ENCODE data around the gene GPD1L. TPM values are rescaled to one million over a fixed set of nuclear protein-coding genes. Genes with fewer than 3 reads are reported as not detected.

Gene GPD1L
- total and polyA plus RNA-seq, 2 donors (not counting 1 experiment from before 2014, with no cell fraction given) = 4.7 to 9.3 TPM

- 84% methylated on average over 4 of the region's 7 CpGs for WGBS (ENCODE audit: insufficient coverage)
- Histone ChIP-seq H3K79me2 (ENCODE audit: control insufficient read depth, insufficient read depth, low read length) (no peaks in the 10 kb centered on the region), H3K27me3 (replicated peaks in 1 of 4; ENCODE audit: control extremely low read depth in 1 of 4, control insufficient read depth in 3 of 4, insufficient read depth in 4 of 4, low read length in 3 of 4) (no peaks in the 10 kb centered on the region), H2AFZ (ENCODE audit: insufficient read depth, low read depth, low read length, poor library complexity, severe bottlenecking) (no peak overlapping the region), H3K9ac (ENCODE audit: low read length) (no peak overlapping the region), H3K4me2 (replicated peaks; ENCODE audit: low read depth, low read length, poor library complexity, severe bottlenecking) (no peak overlapping the region), H3K4me1 (ENCODE audit: control insufficient read depth in 2 of 2, insufficient read depth in 2 of 2, low read length in 2 of 2) (no peaks in the 10 kb centered on the region), H3K9me3 (ENCODE audit: control extremely low read depth in 1 of 3, control insufficient read depth in 2 of 3, insufficient read depth in 1 of 3, low read length in 2 of 3) (no peaks in the 10 kb centered on the region), H4K20me1 (ENCODE audit: control insufficient read depth, insufficient read depth, low read length, poor library complexity, severe bottlenecking) (no peaks in the 10 kb centered on the region), H3K36me3 (replicated peaks in 1 of 2; ENCODE audit: control extremely low read depth in 1 of 2, control insufficient read depth in 1 of 2, extremely low read depth in 1 of 2, insufficient read depth in 2 of 2, low read length in 1 of 2) (peaks cover 4 to 8% of the 10 kb centered on the region in 2 experiments), H3K4me3 (ENCODE audit: control extremely low read depth in 1 of 5, extremely low read depth in 1 of 5, insufficient read depth in 1 of 5, low read depth in 2 of 5, low read length in 4 of 5) (no peak overlapping the region), H3K27ac (ENCODE audit: low read length in 2 of 2) (no peak overlapping the region)
- ChIA-PET CTCF (interaction anchor here (0.8 to 2.1 kb wide), 2 partner anchors 19 to 141 kb away, joined by 3 to 5 read pairs; no protein-coding TSS in a partner anchor), POLR2A (no interaction called here)
- Mint-ChIP-seq H3K27ac (no peak overlapping the region), H3K9me3 (ENCODE audit: insufficient read depth) (no peaks in the 10 kb centered on the region), H3K4me3 (no peak overlapping the region), H3K4me1 (no peaks in the 10 kb centered on the region), H3K27me3 (no peaks in the 10 kb centered on the region)
- intact Hi-C loops (cut with micrococcal nuclease) = no loop called here
- TF ChIP-seq EZH2 (IDR thresholded peaks at IDR 0.05; ENCODE audit: borderline replicate concordance, insufficient read depth, low read depth, low read length, poor library complexity, severe bottlenecking) = no peak
- no peak for TF ChIP-seq CTCF (IDR thresholded peaks at IDR 0.05)
- DNase-seq (no peak), ATAC-seq (ENCODE audit: low read depth) (no peak)
Observed at GRCh38 chr3:32157600-32158264, 51.3 kb downstream of the GPD1L start.

- no peak overlapping the region for H3K4me2 ChIP-seq (replicated peaks; ENCODE audit: low read depth, low read length, poor library complexity, severe bottlenecking)
- POLR2A ChIA-PET = no interaction called here
- no peaks in the 10 kb centered on the region for H3K27me3 ChIP-seq (replicated peaks in 1 of 4; ENCODE audit: control extremely low read depth in 1 of 4, control insufficient read depth in 3 of 4, insufficient read depth in 4 of 4, low read length in 3 of 4)
- no peak overlapping the region for H3K27ac ChIP-seq (ENCODE audit: low read length in 2 of 2)
- Mint-ChIP-seq H3K4me3 (no peak overlapping the region), H3K9me3 (ENCODE audit: insufficient read depth) (no peaks in the 10 kb centered on the region), H3K27me3 (no peaks in the 10 kb centered on the region), H3K4me1 (no peaks in the 10 kb centered on the region), H3K27ac (no peak overlapping the region)
- H3K79me2 ChIP-seq (ENCODE audit: control insufficient read depth, insufficient read depth, low read length) = no peaks in the 10 kb centered on the region
- 90% methylated on average over 2 of the region's 3 CpGs for WGBS (ENCODE audit: insufficient coverage)
- H3K4me1 ChIP-seq (ENCODE audit: control insufficient read depth in 2 of 2, insufficient read depth in 2 of 2, low read length in 2 of 2) = no peaks in the 10 kb centered on the region
- CTCF ChIA-PET = no interaction called here
- no peaks in the 10 kb centered on the region for H3K9me3 ChIP-seq (ENCODE audit: control extremely low read depth in 1 of 3, control insufficient read depth in 2 of 3, insufficient read depth in 1 of 3, low read length in 2 of 3)
- no peak for TF ChIP-seq EZH2 (IDR thresholded peaks at IDR 0.05; ENCODE audit: borderline replicate concordance, insufficient read depth, low read depth, low read length, poor library complexity, severe bottlenecking)
- H3K36me3 ChIP-seq (replicated peaks in 1 of 2; ENCODE audit: control extremely low read depth in 1 of 2, control insufficient read depth in 1 of 2, extremely low read depth in 1 of 2, insufficient read depth in 2 of 2, low read length in 1 of 2) = peaks cover 9 to 13% of the 10 kb centered on the region in 2 experiments
- ATAC-seq (ENCODE audit: low read depth) (no peak), DNase-seq (no peak)
- no peak overlapping the region for H3K9ac ChIP-seq (ENCODE audit: low read length)
- intact Hi-C loops (cut with micrococcal nuclease) = no loop called here
- no peak overlapping the region for H2AFZ ChIP-seq (ENCODE audit: insufficient read depth, low read depth, low read length, poor library complexity, severe bottlenecking)
- H4K20me1 ChIP-seq (ENCODE audit: control insufficient read depth, insufficient read depth, low read length, poor library complexity, severe bottlenecking) = no peaks in the 10 kb centered on the region
- no peak overlapping the region for H3K4me3 ChIP-seq (ENCODE audit: control extremely low read depth in 1 of 5, extremely low read depth in 1 of 5, insufficient read depth in 1 of 5, low read depth in 2 of 5, low read length in 4 of 5)
Observed at GRCh38 chr3:32160706-32161214, 54.3 kb downstream of the GPD1L start.
